Activated CD8-positive, alpha-beta memory T cell treated with anti-CD3 and anti-CD28 coated beads for 24 hours (primary cell): ENCODE measurements around the gene ZSWIM4.
A peak's percentile ranks its signal among the peaks of the same experiment; 100 is the strongest.

Experiments used
- DNase-seq: peaks from one replicate; pipeline ENCODE4 v3.0.0-alpha.2; 2020

Gene ZSWIM4

GRCh38 chr19:13880059-13881043 is 85.1 kb downstream of the ZSWIM4 start:
- DNase-seq: peak; percentile 99

GRCh38 chr19:13881251-13881691 is 86.0 kb downstream of the ZSWIM4 start:
- DNase-seq: no peak
